Karpas-422 (cell line): ENCODE results near the gene SLC46A2. TPM values are rescaled to one million over a fixed set of nuclear protein-coding genes. Genes with fewer than 3 reads are reported as not detected.

Experiments
- DNase-seq: peaks from one replicate; pipeline ENCODE4 v3.0.0-alpha.2; 2015
- H2AFZ ChIP-seq: fragments of 200-600 bp; sonication (generic); 2 replicates; pipeline ENCODE4 v1.6.1; 2014; ENCODE audit warnings: antibody characterized with exemption, low read length, mixed read lengths
- H3K27ac ChIP-seq: fragments of 200-600 bp; sonication (generic); 2 replicates; pipeline ENCODE4 v1.5.1; 2014; ENCODE audit warnings: mild to moderate bottlenecking, low read length, moderate library complexity
- H3K27me3 ChIP-seq: fragments of 200-600 bp; sonication (generic); 2 replicates; pipeline ENCODE4 v1.6.1; 2014; ENCODE audit warnings: low read length, mixed read lengths
- H3K36me3 ChIP-seq: fragments of 200-600 bp; sonication (generic); 2 replicates; pipeline ENCODE4 v1.6.1; 2014; ENCODE audit warnings: low read length, mixed read lengths; ENCODE audit not compliant: insufficient read depth
- H3K4me1 ChIP-seq: fragments of 200-600 bp; sonication (generic); 2 replicates; pipeline ENCODE4 v1.6.1; 2014; ENCODE audit warnings: mild to moderate bottlenecking, low read length, mixed read lengths
- H3K4me2 ChIP-seq: fragments of 200-600 bp; sonication (generic); 2 replicates; pipeline ENCODE4 v1.6.1; 2014; ENCODE audit warnings: low read length, low read depth, mild to moderate bottlenecking; ENCODE audit not compliant: poor library complexity, severe bottlenecking
- H3K4me3 ChIP-seq: fragments of 200-600 bp; sonication (generic); 2 replicates; pipeline ENCODE4 v1.5.1; 2014; ENCODE audit warnings: mild to moderate bottlenecking, antibody characterized with exemption, low read length, mixed read lengths
- H3K79me2 ChIP-seq: fragments of 200-600 bp; sonication (generic); 2 replicates; pipeline ENCODE4 v1.6.1; 2014; ENCODE audit warnings: mild to moderate bottlenecking, low read length, mixed read lengths
- H3K9ac ChIP-seq: fragments of 200-600 bp; sonication (generic); 2 replicates; pipeline ENCODE4 v1.6.0; 2014; ENCODE audit warnings: low read length
- H3K9me2 ChIP-seq: fragments of 200-600 bp; sonication (generic), shearing (Covaris generic); replicated peaks from 2 replicates; pipeline ENCODE4 v1.6.0; 2014; ENCODE audit warnings: mild to moderate bottlenecking, low read length, moderate library complexity; ENCODE audit not compliant: insufficient read depth
- H3K9me3 ChIP-seq: fragments of 300-700, 200-600 bp; sonication (generic); 2 replicates; pipeline ENCODE4 v1.6.1; 2014; ENCODE audit warnings: low read length, mixed read lengths
- H4K20me1 ChIP-seq: fragments of 200-600 bp; sonication (generic); 2 replicates; pipeline ENCODE4 v1.6.1; 2014; ENCODE audit warnings: mild to moderate bottlenecking, antibody characterized with exemption, low read length, low read depth; ENCODE audit not compliant: insufficient read depth
- total RNA-seq: library from RNA; depleted of rRNA; stranded (reverse); fragments of >200 nt; shearing (Covaris generic); gene quantifications from 2 replicates; pipeline ENCODE4 v1.2.3, GENCODE V29; 2014; ENCODE audit warnings: low replicate concordance; rRNA removed

The SLC46A2 gene
- not detected in 2 replicates for total RNA-seq

DNA sequence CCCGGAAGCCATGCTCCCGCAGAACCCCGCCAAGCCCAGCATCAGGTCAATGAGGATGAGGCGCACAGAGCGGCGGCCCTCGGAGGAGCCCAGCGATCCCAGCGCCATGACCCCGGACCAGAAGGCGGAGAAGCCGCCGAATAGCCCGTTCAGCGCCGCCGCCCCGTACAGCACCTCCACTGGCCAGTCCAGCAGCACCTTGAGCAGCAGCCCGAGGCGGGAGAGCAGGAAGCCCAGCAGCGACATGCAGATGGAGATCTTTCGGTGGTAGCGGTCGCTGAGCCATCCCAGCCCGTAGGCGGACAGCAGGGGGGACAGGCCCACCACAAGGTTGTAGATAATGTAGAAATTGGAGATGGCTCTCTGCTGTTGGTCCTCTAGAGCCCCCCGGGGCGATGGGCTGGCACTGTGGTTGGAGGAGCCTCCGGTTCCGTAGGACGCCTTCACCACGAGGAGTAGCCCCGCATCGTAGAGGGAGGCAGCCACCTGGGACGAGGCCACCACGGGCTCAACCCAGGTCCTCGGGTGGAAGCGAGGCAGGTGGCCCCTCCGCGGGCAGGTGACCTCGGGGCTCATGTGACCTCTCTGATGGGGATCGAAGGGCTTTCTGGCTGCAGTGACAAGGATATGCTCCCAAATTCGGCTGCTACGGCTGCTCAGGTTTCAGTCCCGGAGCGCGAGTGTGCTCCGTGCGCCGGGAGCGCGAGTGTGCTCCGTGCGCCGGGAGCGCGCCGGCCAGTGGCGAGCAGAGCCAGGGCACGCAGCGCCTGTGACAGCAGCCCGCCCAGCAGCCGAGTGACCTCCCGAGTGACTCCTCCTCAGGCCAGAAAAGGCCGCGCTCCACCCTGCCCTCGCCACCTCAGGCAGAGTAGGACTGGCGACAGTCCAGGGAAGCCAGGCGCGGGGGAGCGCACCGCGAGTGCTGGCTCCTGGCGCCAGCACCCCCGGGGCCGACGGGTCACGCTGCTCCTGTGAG is at the start of gene SLC46A2:
Gene SLC46A2 (minus strand): TSS at position 771 of the 976 bp plus-strand sequence. CDS start 195 bp downstream, at position 576.
- Histone ChIP-seq H3K4me3 (no peak within 1 kb of the TSS), H3K9me3 (no peaks in the 10 kb centered on the region), H3K4me1 (peaks cover 15% of the 10 kb centered on the region), H3K9ac (no peak within 1 kb of the TSS), H3K27me3 (no peaks in the 10 kb centered on the region), H3K79me2 (no peaks in the 10 kb centered on the region), H3K27ac (no peak within 1 kb of the TSS), H3K36me3 (no peaks in the 10 kb centered on the region), H4K20me1 (no peaks in the 10 kb centered on the region), H3K4me2 (no peak within 1 kb of the TSS), H2AFZ (no peak within 1 kb of the TSS), H3K9me2 (no peaks in the 10 kb centered on the region)
- DNase-seq, result no peak

DNA sequence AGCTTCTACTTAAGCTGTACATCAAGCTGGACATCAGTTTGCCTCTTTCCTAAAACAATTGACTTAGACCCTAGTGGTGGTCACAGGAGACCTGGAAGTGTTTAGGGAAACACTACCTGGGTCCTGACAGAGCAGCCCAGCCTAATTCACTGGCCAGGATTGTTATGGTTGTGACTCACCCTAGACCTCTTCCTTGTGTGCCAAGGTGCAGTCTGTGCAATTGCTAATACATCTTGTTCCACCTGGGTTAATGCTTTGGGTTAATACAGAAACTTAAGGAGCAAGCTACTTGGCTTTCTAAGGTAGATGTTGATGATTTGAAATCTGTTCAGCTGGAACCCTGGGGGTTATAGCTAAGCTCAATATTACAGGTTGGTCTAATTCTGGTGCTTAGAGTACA is 48.7 kb upstream of the SLC46A2 start:
- H3K4me2 ChIP-seq, result no peak overlapping the region
- no peaks in the 10 kb centered on the region for H4K20me1 ChIP-seq
- H3K9me3 ChIP-seq, result no peaks in the 10 kb centered on the region
- no peak for DNase-seq
- H3K4me1 ChIP-seq, result no peaks in the 10 kb centered on the region
- no peak overlapping the region for H3K9ac ChIP-seq
- no peaks in the 10 kb centered on the region for H3K9me2 ChIP-seq
- H3K36me3 ChIP-seq, result no peaks in the 10 kb centered on the region
- H3K27ac ChIP-seq, result no peak overlapping the region
- no peak overlapping the region for H2AFZ ChIP-seq
- H3K27me3 ChIP-seq, result no peaks in the 10 kb centered on the region
- H3K4me3 ChIP-seq, result no peak overlapping the region
- no peaks in the 10 kb centered on the region for H3K79me2 ChIP-seq

DNA sequence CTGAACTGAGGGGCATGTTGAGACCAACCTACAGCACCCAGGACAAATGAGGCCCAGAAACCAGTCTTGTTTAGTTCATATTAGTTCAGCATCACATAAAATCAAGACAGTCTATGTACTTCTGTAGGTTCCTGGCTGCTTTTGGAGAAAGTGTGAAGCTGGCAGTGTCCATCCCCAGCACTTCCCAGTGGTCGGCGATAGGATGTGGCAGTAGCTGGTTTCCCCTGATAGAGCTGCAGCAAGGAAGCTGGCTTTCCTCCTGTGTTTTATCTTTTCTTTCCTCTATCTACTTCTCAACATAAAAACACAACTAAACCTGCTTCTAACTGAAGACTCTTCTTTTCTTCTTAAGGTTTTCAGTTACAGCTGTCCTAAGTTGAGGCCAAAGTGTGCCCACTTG is 43.0 kb upstream of the SLC46A2 start:
- Histone ChIP-seq H3K4me3 (no peak overlapping the region), H3K36me3 (no peaks in the 10 kb centered on the region), H3K9me3 (no peaks in the 10 kb centered on the region), H4K20me1 (no peaks in the 10 kb centered on the region), H3K79me2 (no peaks in the 10 kb centered on the region), H3K9ac (no peak overlapping the region), H3K27ac (no peak overlapping the region), H3K9me2 (no peaks in the 10 kb centered on the region), H3K27me3 (no peaks in the 10 kb centered on the region), H3K4me1 (no peaks in the 10 kb centered on the region), H2AFZ (no peak overlapping the region), H3K4me2 (no peak overlapping the region)
- no peak for DNase-seq

DNA sequence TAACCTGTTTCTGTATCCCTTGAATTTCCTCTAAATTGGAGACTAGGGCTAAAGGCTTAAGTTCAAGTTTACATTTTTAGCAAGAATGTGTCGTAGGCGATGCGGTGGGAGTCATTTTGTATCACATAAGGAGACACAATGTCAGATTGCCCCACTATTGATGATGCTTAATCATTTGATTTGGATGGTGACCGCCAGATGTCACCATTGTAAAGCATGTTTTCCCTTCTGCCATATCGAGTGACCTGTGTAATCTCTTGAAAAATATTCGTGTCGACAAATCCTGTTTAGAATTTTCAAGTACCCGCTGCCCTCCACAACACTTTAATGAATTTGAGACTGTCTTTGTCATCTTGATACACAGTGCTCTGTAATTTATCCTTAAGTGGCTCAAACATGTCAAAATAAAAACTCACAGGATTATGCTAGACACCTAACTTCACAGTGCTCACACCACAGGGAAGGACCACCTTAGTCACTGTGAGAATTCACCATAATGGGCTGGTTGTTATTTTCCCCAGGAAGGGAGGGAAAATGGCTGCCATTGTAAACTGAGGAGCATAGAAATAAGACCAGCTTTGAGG is 34.5 kb upstream of the SLC46A2 start:
- no peak overlapping the region for H2AFZ ChIP-seq
- H3K36me3 ChIP-seq, result no peaks in the 10 kb centered on the region
- H3K9me3 ChIP-seq, result no peaks in the 10 kb centered on the region
- H4K20me1 ChIP-seq, result no peaks in the 10 kb centered on the region
- no peak overlapping the region for H3K9ac ChIP-seq
- no peaks in the 10 kb centered on the region for H3K27me3 ChIP-seq
- H3K4me1 ChIP-seq, result no peaks in the 10 kb centered on the region
- no peaks in the 10 kb centered on the region for H3K79me2 ChIP-seq
- no peaks in the 10 kb centered on the region for H3K9me2 ChIP-seq
- no peak overlapping the region for H3K4me2 ChIP-seq
- peak; percentile 56 for DNase-seq
- H3K4me3 ChIP-seq, result no peak overlapping the region
- no peak overlapping the region for H3K27ac ChIP-seq

DNA sequence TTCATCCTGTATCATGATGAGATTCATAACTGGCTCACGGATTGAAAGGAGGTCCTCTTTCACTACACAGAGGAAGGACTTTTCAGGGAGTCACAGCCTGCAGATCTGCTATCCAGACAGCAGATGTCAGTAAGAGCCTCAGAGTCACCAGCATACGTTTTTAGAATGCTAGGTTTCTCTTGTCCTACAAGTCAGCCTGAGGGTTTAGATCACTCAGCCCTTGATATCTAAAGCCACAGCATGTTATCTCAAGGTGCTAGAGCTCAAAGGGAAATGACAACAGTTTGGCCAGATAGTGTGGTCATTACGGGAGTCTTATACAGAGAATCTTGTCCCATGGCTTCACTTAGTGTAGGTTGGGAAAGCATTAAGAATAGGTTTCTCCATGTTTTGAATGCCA is 30.9 kb upstream of the SLC46A2 start:
- Histone ChIP-seq H3K4me2 (no peak overlapping the region), H3K4me1 (no peaks in the 10 kb centered on the region), H3K4me3 (no peak overlapping the region), H3K9me2 (no peaks in the 10 kb centered on the region), H3K36me3 (no peaks in the 10 kb centered on the region), H3K9ac (no peak overlapping the region), H3K27me3 (no peaks in the 10 kb centered on the region), H3K27ac (no peak overlapping the region), H4K20me1 (no peaks in the 10 kb centered on the region), H3K79me2 (no peaks in the 10 kb centered on the region), H3K9me3 (no peaks in the 10 kb centered on the region), H2AFZ (no peak overlapping the region)
- DNase-seq, result peak; percentile 77

DNA sequence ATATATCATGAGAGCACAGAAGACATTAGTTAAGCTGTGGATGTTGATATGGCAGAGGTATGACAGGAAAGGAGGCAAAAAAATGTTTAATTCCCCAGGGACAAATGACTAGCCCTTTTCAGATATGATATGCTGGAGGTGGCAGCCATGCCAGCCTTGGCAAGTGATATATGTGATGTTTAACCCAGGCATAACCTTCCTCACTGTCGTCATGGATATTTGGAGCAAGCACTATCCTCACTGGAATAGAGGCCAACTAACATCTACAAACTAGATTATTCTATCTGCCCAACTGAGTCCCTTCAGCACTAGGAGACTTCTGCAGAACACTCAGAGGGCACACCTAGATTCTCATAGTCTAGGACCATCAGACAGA is 27.3 kb upstream of the SLC46A2 start:
- Histone ChIP-seq H3K27ac (no peak overlapping the region), H3K36me3 (no peaks in the 10 kb centered on the region), H3K9me3 (no peaks in the 10 kb centered on the region), H3K27me3 (no peaks in the 10 kb centered on the region), H4K20me1 (no peaks in the 10 kb centered on the region), H3K4me3 (no peak overlapping the region), H3K9me2 (no peaks in the 10 kb centered on the region), H3K4me1 (no peaks in the 10 kb centered on the region), H3K79me2 (no peaks in the 10 kb centered on the region), H2AFZ (no peak overlapping the region), H3K4me2 (no peak overlapping the region), H3K9ac (no peak overlapping the region)
- DNase-seq, result no peak

GRCh38 chr9:112917047-112917986 is 26.6 kb upstream of the SLC46A2 start:
- H3K4me3 ChIP-seq, result no peak overlapping the region
- DNase-seq, result no peak
- no peaks in the 10 kb centered on the region for H3K9me2 ChIP-seq
- no peak overlapping the region for H3K4me2 ChIP-seq
- H3K27ac ChIP-seq, result no peak overlapping the region
- no peaks in the 10 kb centered on the region for H3K79me2 ChIP-seq
- H3K27me3 ChIP-seq, result no peaks in the 10 kb centered on the region
- no peak overlapping the region for H3K9ac ChIP-seq
- H3K4me1 ChIP-seq, result no peaks in the 10 kb centered on the region
- H2AFZ ChIP-seq, result no peak overlapping the region
- no peaks in the 10 kb centered on the region for H4K20me1 ChIP-seq
- H3K9me3 ChIP-seq, result no peaks in the 10 kb centered on the region
- H3K36me3 ChIP-seq, result no peaks in the 10 kb centered on the region

DNA sequence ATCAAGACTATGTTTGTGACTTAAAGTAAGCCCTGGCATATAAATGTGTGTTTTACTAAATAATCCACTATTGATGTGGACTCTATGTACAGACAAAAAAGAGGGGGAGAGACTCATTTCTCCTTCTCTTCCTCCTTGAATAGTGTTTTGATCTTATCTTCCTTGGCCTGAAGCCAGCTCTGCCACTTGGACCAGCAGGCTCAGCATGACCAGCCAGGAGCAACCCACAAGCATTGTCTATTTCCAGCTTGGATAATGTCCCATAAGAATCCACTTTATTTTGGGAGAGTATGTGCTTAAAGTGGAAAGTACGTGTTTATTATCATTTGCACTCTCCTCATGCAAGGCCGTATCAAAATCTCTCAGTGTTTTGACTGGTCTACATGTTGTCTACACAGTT is 23.8 kb upstream of the SLC46A2 start:
- H3K9me3 ChIP-seq, result no peaks in the 10 kb centered on the region
- H3K27me3 ChIP-seq, result no peaks in the 10 kb centered on the region
- H3K27ac ChIP-seq, result no peak overlapping the region
- H3K9me2 ChIP-seq, result no peaks in the 10 kb centered on the region
- no peaks in the 10 kb centered on the region for H4K20me1 ChIP-seq
- DNase-seq, result no peak
- no peaks in the 10 kb centered on the region for H3K4me1 ChIP-seq
- H3K79me2 ChIP-seq, result no peaks in the 10 kb centered on the region
- H3K4me2 ChIP-seq, result no peak overlapping the region
- H2AFZ ChIP-seq, result no peak overlapping the region
- H3K4me3 ChIP-seq, result no peak overlapping the region
- no peaks in the 10 kb centered on the region for H3K36me3 ChIP-seq
- no peak overlapping the region for H3K9ac ChIP-seq
